A549 (cell line): ENCODE measurements around the gene NFRKB.

ENCODE experiments used
- CTCF ChIP-seq: fragments of >200 bp; sonication (Bioruptor Twin); formaldehyde crosslinking; IDR thresholded peaks from 3 replicates; pipeline ENCODE4 v1.5.1; 2016
- EP300 ChIP-seq, 2 experiments: fragments of >200 bp; sonication (Bioruptor Twin); formaldehyde crosslinking; IDR thresholded peaks; 2 replicates in 1 of 2; 3 replicates in 1 of 2; pipeline ENCODE4 v1.6.1; 2016 to 2017
- PHF8 ChIP-seq: fragments of 200-600 bp; sonication (generic); IDR thresholded peaks from 2 replicates; pipeline ENCODE4 v1.6.1; 2016; ENCODE audit warnings: low read depth, mild to moderate bottlenecking, antibody characterized with exemption, moderate library complexity, borderline replicate concordance
- POLR2A ChIP-seq: IDR thresholded peaks from 2 replicates; pipeline ENCODE4 v1.6.1; 2012; ENCODE audit warnings: mild to moderate bottlenecking, low read length
- REST ChIP-seq: fragments of 200-600 bp; sonication (generic); IDR thresholded peaks from 2 replicates; pipeline ENCODE4 v1.6.1; 2016; ENCODE audit warnings: antibody characterized with exemption, mild to moderate bottlenecking, moderate library complexity
- TF ChIP-seq, protein P1 (sequence below): IDR thresholded peaks from 2 replicates; pipeline ENCODE4 v1.6.1; 2012; ENCODE audit warnings: low read depth, borderline replicate concordance
- TF ChIP-seq, protein P2 (sequence below): IDR thresholded peaks from 2 replicates; pipeline ENCODE4 v1.6.1; 2012

- TF ChIP-seq POLR2A, result no peak
- no peak for TF ChIP-seq REST
- TF ChIP-seq, protein P1, sequence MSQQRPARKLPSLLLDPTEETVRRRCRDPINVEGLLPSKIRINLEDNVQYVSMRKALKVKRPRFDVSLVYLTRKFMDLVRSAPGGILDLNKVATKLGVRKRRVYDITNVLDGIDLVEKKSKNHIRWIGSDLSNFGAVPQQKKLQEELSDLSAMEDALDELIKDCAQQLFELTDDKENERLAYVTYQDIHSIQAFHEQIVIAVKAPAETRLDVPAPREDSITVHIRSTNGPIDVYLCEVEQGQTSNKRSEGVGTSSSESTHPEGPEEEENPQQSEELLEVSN, result no peak
- no peak for TF ChIP-seq PHF8
- TF ChIP-seq CTCF, result no peak
- TF ChIP-seq, protein P2, sequence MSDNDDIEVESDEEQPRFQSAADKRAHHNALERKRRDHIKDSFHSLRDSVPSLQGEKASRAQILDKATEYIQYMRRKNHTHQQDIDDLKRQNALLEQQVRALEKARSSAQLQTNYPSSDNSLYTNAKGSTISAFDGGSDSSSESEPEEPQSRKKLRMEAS, result no peak
- TF ChIP-seq EP300 (IDR thresholded peaks at IDR 0.05), result no peak
Measured at GRCh38 chr11:129929721-129930120, 34.3 kb upstream of the NFRKB start.
